Activated CD8-positive, alpha-beta memory T cell treated with anti-CD3 and anti-CD28 coated beads, Interleukin-2, amount 10 ng/mL, durations not matched to agents 7 days and 5 days (primary cell): ENCODE measurements around the gene SFMBT2. TPM values are rescaled to one million over a fixed set of nuclear protein-coding genes. Genes with fewer than 3 reads are reported as not detected.
A peak's percentile ranks its signal among the peaks of the same experiment; 100 is the strongest.
"Not testable (repeated sequence)": the region's sequence is repeated elsewhere in the genome, so short reads cannot be mapped to it uniquely, and the experiment has no call there.

ENCODE experiments used
- ATAC-seq: fragments of 150-1000 bp; cut with Tn5 transposase; one replicate; pipeline ENCODE4 v1.10.0; 2021; ENCODE audit warnings: moderate library complexity
- CTCF ChIA-PET: fragments of 350-600 bp; sonication (Branson Sonifier 250); formaldehyde crosslinking; loops from one replicate; lab custom pipeline; 2021; ENCODE audit warnings: antibody characterized with exemption; lab: Charles Lee
- DNase-seq: peaks from one replicate; pipeline ENCODE4 v3.0.0-alpha.2; 2020
- H3K27ac Mint-ChIP-seq: one replicate; pipeline ENCODE4 v1.8.0; 2021; ENCODE audit warnings: mild to moderate bottlenecking, mixed read lengths
- H3K27me3 Mint-ChIP-seq: one replicate; pipeline ENCODE4 v1.8.0; 2021; ENCODE audit warnings: mixed read lengths
- H3K36me3 Mint-ChIP-seq: one replicate; pipeline ENCODE4 v1.8.0; 2021; ENCODE audit warnings: mild to moderate bottlenecking, mixed read lengths
- H3K4me1 Mint-ChIP-seq: one replicate; pipeline ENCODE4 v1.8.0; 2021; ENCODE audit warnings: mixed read lengths
- H3K4me3 Mint-ChIP-seq: one replicate; pipeline ENCODE4 v1.8.0; 2021; ENCODE audit warnings: mild to moderate bottlenecking, moderate library complexity, mixed read lengths
- H3K9me3 Mint-ChIP-seq: one replicate; pipeline ENCODE4 v1.8.0; 2022; ENCODE audit warnings: low read depth, mixed read lengths
- total RNA-seq, 2 experiments: library from RNA; stranded (reverse); gene quantifications; one replicate each; pipeline ENCODE4 v1.2.3, GENCODE V29; 2021

The SFMBT2 gene
- total RNA-seq, 2 experiments from 2014 or later, result 49.5 to 69.0 TPM

DNA sequence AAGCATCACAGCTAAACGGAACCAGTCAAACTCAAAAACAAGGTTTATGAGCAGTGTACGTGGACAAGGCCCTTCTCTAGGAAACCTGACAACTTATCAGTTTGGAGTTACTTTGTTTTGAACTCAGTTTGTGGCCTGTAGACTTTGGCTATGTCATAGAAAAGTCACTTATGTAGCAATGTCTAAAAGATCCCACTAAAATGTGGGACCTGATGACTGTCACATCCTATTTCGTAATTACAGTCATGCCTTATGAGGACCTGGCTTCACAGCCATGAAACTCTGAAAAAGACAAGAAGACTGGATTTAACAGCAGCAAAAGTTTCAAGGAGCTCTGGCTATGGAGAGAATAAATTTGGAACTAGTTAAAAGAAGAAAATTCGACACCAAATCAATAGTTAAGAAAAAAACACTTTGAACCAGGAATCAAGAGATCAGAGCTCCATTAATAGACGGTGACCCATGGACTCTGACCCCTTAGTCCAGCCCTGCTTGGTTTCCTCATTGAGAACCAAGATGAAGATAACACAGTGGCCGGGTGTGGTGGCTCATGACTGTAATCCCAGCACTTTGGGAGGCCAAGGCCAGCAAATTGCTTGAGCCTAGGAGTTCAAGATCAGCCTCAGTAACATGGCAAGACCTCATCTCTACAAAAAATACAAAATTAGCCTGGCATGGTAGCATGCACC is 204.3 kb downstream of the SFMBT2 start:
- H3K27ac Mint-ChIP-seq, result no peak overlapping the region
- ATAC-seq (no peak), DNase-seq (no peak)
- H3K4me3 Mint-ChIP-seq, result no peak overlapping the region
- CTCF ChIA-PET, result interaction anchor here (0.7 kb wide), 1 partner anchor 21 kb away, joined by 3 read pairs; no protein-coding TSS in a partner anchor
- peaks cover 43% of the 10 kb centered on the region for H3K36me3 Mint-ChIP-seq
- H3K27me3 Mint-ChIP-seq, result no peaks in the 10 kb centered on the region
- no peaks in the 10 kb centered on the region for H3K9me3 Mint-ChIP-seq
- H3K4me1 Mint-ChIP-seq, result peaks cover 6% of the 10 kb centered on the region

DNA sequence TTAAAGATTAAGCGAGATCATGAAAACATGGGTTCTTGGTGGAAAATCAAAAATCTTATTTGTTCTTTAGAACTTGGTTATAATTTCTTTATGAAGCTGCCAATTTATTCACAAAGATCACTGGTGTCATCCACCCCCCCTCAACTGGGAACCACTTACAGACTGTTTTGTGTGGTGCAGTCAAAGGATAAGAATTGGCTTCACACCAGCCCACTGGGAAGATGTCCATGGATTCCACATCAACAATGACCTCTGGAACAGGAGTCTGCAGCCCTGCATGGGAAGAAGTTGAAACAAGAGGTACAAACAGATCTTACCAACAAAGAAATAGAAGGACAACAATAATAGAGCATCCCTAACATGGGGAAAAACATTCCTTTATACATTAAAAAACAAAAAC is 205.2 kb downstream of the SFMBT2 start:
- Mint-ChIP-seq H3K36me3 (peaks cover 49% of the 10 kb centered on the region), H3K27ac (no peak overlapping the region)
- CTCF ChIA-PET, result no interaction called here

DNA sequence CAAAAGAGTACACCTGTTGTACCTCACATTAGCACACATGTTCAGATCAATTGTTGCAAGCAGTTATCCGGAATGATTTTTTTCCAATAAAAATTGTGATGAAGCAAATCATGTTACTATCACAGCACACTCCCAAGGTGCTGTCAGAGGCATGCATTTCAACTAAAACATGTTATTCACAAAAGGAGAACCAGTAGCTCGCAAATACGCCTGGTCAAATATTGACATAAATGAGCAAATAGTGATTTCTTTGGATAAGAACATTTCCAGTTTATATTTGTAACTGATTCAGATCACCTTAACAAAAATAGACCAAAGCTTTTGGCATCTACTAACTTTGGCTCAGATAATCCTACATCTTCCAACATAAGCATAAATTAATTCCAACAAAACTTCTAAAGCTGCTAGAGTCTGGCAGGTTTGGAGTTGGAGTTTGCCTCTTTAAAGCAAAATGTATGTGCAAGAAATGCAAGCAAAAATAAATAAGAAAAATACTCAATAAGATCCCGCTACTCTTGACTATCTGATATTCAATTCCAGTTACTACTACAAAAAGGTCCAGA is 208.0 kb downstream of the SFMBT2 start:
- Mint-ChIP-seq H3K27ac (no peak overlapping the region), H3K4me3 (no peak overlapping the region), H3K9me3 (no peaks in the 10 kb centered on the region), H3K4me1 (peaks cover 4% of the 10 kb centered on the region), H3K27me3 (no peaks in the 10 kb centered on the region), H3K36me3 (peaks cover 57% of the 10 kb centered on the region)
- CTCF ChIA-PET, result no interaction called here
- no peak for ATAC-seq
- no peak for DNase-seq

More for the DNA sequence above, 205.2 kb downstream of the SFMBT2 start:
- Mint-ChIP-seq H3K4me3 (no peak overlapping the region), H3K4me1 (peaks cover 6% of the 10 kb centered on the region), H3K27me3 (no peaks in the 10 kb centered on the region), H3K9me3 (no peaks in the 10 kb centered on the region)
- ATAC-seq, result no peak
- DNase-seq, result no peak

DNA sequence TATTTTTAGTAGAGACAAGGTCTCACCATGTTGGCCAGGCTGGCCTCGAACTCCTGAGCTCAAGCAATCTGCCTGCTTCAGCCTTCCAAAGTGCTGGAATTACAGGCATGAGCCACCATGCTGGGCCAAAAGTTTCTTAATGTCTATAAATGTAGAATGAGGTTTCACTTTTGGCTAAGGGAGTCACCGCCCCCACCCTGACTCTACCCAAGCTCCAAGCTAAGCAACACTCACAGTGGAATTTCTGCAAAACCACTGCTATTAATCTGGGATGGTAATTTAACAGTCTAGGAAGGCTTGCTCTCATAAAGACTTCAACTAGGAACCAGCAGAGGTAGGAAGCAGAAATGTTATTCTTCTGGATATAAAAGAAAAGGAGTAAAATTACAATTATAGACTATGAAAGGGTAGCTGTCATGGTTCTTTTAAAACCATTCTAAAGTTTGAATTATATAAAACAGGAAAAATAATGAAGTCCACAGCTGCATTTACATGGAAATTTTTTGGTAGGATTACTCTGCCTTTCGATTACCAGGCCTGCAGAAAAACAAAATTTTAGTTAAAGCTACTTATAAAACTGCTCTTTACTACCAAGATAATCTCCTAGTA is 211.6 kb downstream of the SFMBT2 start:
- H3K27ac Mint-ChIP-seq, result no peak overlapping the region
- no peaks in the 10 kb centered on the region for H3K27me3 Mint-ChIP-seq
- peaks cover 5% of the 10 kb centered on the region for H3K4me1 Mint-ChIP-seq
- H3K36me3 Mint-ChIP-seq, result peaks cover 77% of the 10 kb centered on the region
- no peak for ATAC-seq
- CTCF ChIA-PET, result interaction anchor here (0.6 to 1.0 kb wide), 2 partner anchors 78 to 411 kb away, joined by 4 read pairs; no protein-coding TSS in a partner anchor
- no peak overlapping the region for H3K4me3 Mint-ChIP-seq
- DNase-seq, result no peak
- peaks cover 6% of the 10 kb centered on the region for H3K9me3 Mint-ChIP-seq

DNA sequence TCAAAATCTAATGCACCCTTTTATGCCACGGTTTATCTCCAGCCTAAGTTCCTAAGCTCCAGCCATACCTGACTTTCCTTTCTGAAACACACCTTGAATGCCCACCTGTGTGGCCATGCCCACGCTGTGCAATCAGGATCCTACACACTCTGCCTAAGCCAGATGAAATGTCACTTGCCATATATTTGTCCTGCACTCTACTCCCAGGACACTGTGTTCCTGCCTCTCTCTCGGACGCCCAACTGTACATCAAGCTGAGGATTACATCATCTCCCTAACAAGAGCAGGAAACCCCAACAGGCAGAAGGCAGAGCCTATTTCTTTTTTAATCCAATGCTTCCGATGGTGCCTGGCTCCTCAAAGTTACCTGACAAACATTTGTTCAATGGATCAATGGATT is 214.6 kb downstream of the SFMBT2 start:
- Mint-ChIP-seq H3K27ac (no peak overlapping the region), H3K27me3 (no peaks in the 10 kb centered on the region), H3K4me1 (peaks cover 30% of the 10 kb centered on the region), H3K9me3 (peaks cover 6% of the 10 kb centered on the region), H3K36me3 (peaks cover 83% of the 10 kb centered on the region), H3K4me3 (no peak overlapping the region)
- ATAC-seq, result no peak
- DNase-seq, result no peak
- CTCF ChIA-PET, result no interaction called here

DNA sequence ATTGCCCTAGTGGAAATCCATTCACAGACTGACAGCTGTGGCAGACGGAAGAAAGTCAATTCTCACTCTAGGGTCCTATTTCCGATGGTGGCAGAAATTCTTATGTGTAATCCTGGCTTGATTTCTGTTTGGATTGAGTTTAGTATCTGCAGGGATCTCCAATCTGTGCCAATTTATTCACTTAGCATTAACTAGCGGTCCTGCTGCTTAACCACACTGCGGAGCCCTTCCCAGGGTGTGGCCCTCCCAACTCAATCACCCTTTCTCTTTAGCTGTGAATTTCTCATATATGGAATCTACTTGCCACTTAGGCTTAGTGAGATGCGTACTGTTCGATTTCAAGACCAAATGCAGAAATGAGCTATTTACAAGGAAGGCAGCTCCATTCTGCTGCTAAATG is 215.7 kb downstream of the SFMBT2 start:
- Mint-ChIP-seq H3K9me3 (peaks cover 6% of the 10 kb centered on the region), H3K27me3 (no peaks in the 10 kb centered on the region), H3K4me1 (peaks cover 30% of the 10 kb centered on the region), H3K27ac (peak overlapping the region; percentile 9), H3K36me3 (peaks cover 82% of the 10 kb centered on the region), H3K4me3 (no peak overlapping the region)
- no peak for ATAC-seq
- no peak for DNase-seq
- CTCF ChIA-PET, result interaction anchor here (1.0 to 1.2 kb wide), 2 partner anchors 275 to 277 kb away, joined by 3 read pairs; no protein-coding TSS in a partner anchor

DNA sequence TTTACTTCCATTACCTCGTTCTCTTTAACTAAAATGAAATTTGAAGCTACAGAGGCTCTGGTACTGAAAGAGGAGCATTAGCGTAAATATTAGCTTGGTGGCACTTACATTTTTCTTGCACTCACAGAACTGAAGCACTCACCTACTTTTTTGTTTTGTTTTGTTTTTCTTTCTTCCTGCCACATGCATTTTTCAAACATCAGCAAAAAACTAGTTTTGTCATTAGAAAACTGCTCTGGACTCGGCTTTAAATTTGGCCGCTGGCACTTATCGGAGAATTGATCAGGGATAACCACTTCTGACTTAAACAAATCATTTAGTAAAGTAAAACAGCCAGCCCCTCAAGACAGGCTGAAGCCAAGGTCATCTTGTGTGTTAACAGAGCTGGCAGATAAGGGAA is 216.3 kb downstream of the SFMBT2 start:
- no peaks in the 10 kb centered on the region for H3K27me3 Mint-ChIP-seq
- H3K4me3 Mint-ChIP-seq, result no peak overlapping the region
- ATAC-seq, result no peak
- H3K9me3 Mint-ChIP-seq, result peaks cover 6% of the 10 kb centered on the region
- H3K4me1 Mint-ChIP-seq, result peaks cover 30% of the 10 kb centered on the region
- no peak overlapping the region for H3K27ac Mint-ChIP-seq
- H3K36me3 Mint-ChIP-seq, result peaks cover 79% of the 10 kb centered on the region
- CTCF ChIA-PET, result interaction anchor here (1.0 to 1.2 kb wide), 2 partner anchors 274 to 276 kb away, joined by 3 read pairs; no protein-coding TSS in a partner anchor
- DNase-seq, result no peak

DNA sequence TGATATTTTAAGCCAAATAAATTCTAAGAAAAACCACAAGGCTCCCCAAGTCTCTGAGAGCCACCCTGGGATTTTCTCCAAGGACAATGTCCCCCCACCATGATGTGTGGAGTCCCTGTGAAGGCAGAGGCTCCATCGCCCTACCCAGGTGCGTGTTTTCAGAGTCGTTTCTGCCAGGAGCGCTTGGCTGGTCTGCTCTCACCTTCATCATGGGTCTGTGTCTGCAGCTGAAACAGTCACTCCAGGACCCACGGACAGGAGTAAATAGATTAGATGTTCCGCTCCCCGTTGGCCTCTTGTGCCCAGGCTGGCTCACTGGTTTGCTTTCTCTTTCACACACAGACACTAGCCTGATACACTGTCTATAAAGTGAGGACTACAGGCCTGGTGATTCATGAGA is 217.5 kb downstream of the SFMBT2 start:
- CTCF ChIA-PET, result interaction anchor here (0.6 to 1.5 kb wide), 5 partner anchors 40 to 581 kb away, joined by 3 to 5 read pairs (median 3); no protein-coding TSS in a partner anchor
- ATAC-seq (peak; percentile 75), DNase-seq (peak; percentile 55)

DNA sequence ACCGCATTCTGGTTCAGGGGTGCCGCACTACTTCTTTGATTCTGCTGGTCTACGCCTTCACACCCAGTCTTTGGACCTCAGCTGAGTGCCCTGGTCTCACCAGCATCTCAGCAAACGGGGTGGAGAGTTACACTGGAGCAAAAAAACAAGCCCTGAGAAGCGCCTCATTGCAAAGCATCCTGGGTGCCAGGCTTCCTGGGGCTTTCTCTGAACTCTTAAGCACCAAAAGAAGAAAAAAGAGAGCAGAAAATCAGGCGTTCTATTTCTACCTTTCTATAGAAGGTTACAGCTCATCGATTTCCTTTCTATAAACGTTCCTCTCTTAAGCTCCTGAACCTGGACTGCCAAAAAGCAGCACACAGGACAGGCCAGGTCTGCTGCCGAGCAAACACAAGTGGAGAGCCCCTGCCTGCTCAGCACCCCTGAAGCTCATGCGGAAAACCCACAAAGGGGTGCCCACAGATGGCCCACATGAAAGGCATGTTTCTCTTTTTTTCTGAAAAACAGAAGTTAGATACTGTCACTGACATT is 217.9 kb downstream of the SFMBT2 start:
- peaks cover 80% of the 10 kb centered on the region for H3K36me3 Mint-ChIP-seq
- H3K27ac Mint-ChIP-seq, result peak overlapping the region; percentile 88
- H3K27me3 Mint-ChIP-seq, result no peaks in the 10 kb centered on the region
- H3K4me1 Mint-ChIP-seq, result peaks cover 30% of the 10 kb centered on the region
- H3K4me3 Mint-ChIP-seq, result peak overlapping the region; percentile 54
- DNase-seq (peak; percentile 76), ATAC-seq (peak; percentile 84)
- peaks cover 6% of the 10 kb centered on the region for H3K9me3 Mint-ChIP-seq
- CTCF ChIA-PET, result interaction anchor here (0.6 to 1.5 kb wide), 7 partner anchors 33 to 581 kb away, joined by 3 to 5 read pairs (median 3); no protein-coding TSS in a partner anchor

More for the DNA sequence above, 217.5 kb downstream of the SFMBT2 start:
- peaks cover 83% of the 10 kb centered on the region for H3K36me3 Mint-ChIP-seq
- H3K4me3 Mint-ChIP-seq, result peak overlapping the region; percentile 54
- H3K27ac Mint-ChIP-seq, result peak overlapping the region; percentile 88
- no peaks in the 10 kb centered on the region for H3K27me3 Mint-ChIP-seq
- peaks cover 30% of the 10 kb centered on the region for H3K4me1 Mint-ChIP-seq
- peaks cover 6% of the 10 kb centered on the region for H3K9me3 Mint-ChIP-seq

DNA sequence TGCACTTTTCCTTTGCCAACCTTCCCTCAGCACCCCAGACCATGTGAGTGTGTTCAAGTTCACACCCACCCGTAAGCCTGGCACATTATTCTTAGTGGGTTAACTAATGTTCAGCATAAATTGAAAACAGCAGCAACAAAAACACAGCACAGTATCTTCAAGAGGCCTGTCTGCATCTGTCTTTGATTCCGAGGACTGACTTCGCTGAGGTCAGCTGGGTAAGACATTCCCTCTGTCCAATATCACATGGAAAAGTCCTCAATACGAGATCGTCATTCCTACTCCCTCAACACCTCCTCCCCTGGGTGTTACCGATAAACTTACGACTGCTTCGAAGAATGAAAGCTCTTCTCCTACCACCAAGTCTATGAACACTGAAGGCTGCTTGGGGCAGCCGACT is 218.8 kb downstream of the SFMBT2 start:
- H3K9me3 Mint-ChIP-seq, result peaks cover 6% of the 10 kb centered on the region
- no peak overlapping the region for H3K4me3 Mint-ChIP-seq
- ATAC-seq, result no peak
- no peak for DNase-seq
- peak overlapping the region; percentile 88 for H3K27ac Mint-ChIP-seq
- no peaks in the 10 kb centered on the region for H3K27me3 Mint-ChIP-seq
- CTCF ChIA-PET, result interaction anchor here (1.1 to 1.5 kb wide), 4 partner anchors 39 to 276 kb away, joined by 3 to 4 read pairs (median 4); no protein-coding TSS in a partner anchor
- peaks cover 30% of the 10 kb centered on the region for H3K4me1 Mint-ChIP-seq
- peaks cover 75% of the 10 kb centered on the region for H3K36me3 Mint-ChIP-seq

DNA sequence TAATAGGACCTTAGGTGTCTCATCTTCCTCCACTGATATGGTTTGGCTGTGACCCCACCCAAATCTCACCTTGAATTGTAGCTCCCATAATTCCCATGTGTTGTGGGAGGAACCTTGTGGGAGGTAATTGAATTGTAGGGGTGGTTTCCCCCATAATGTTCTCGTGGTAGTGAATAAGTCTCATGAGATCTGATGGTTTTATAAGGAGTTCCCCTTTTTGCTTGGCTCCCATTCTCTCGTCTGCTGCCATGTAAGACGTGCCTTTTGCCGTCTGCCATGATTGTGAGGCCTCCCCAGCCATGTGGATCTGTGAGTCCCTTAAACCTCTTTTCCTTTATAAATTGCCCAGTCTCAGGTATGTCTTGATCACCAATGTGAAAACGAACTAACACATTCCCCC is 220.1 kb downstream of the SFMBT2 start:
- not testable (repeated sequence) for H3K27me3 Mint-ChIP-seq, H3K27ac Mint-ChIP-seq, DNase-seq, H3K4me3 Mint-ChIP-seq, H3K9me3 Mint-ChIP-seq, ATAC-seq
- Mint-ChIP-seq H3K36me3 (peaks cover 72% of the 10 kb centered on the region), H3K4me1 (peaks cover 34% of the 10 kb centered on the region)
- CTCF ChIA-PET, result interaction anchor here (0.8 kb wide), 1 partner anchor 271 kb away, joined by 3 read pairs; no protein-coding TSS in a partner anchor

DNA sequence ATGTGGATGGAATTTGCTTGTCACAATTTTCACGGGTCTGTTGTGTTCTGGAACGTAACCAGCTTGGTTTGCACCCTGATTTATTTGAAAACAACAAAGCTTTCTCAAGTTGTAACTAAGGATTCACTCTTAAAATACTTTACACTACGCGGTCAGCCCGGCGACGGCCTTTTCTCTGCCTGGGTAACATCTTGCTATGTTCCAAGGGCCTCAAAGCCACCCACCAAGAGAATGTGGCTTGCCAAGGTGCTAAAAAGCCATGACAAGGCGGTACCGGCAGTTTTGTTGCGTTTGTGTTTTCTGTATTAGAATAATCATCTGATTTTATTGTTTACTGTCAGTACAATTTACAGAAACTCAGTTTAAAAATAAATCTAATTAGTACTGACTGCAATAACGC is 220.9 kb downstream of the SFMBT2 start:
- Mint-ChIP-seq H3K4me1 (peaks cover 42% of the 10 kb centered on the region), H3K27ac (no peak overlapping the region), H3K36me3 (peaks cover 72% of the 10 kb centered on the region), H3K9me3 (no peaks in the 10 kb centered on the region), H3K27me3 (no peaks in the 10 kb centered on the region), H3K4me3 (no peak overlapping the region)
- ATAC-seq (no peak), DNase-seq (no peak)
- CTCF ChIA-PET, result interaction anchor here (0.8 to 1.4 kb wide), 2 partner anchors 270 kb away, joined by 3 to 5 read pairs; no protein-coding TSS in a partner anchor
